K562 (cell line): Measurements from ENCODE around the gene NLK. TPM values are rescaled to one million over a fixed set of nuclear protein-coding genes. Genes with fewer than 3 reads are reported as not detected.
A peak's percentile ranks its signal among the peaks of the same experiment; 100 is the strongest.

Experiments used
- ATAC-seq: fragments of 200-7000 bp; cut with Tn5 transposase; 3 replicates; pipeline ENCODE4 v1.9.1; 2020; ENCODE audit warnings: moderate library complexity
- BruUV-seq: library from RNA; stranded (reverse); fragments of 400-500 nt; replicated peaks from 2 replicates; lab custom pipeline; 2021; lab: Mats Ljungman, UMichigan
- CTCF ChIA-PET: fragments of 300-600 bp; formaldehyde crosslinking; extraction: SDS; loops from one replicate; lab custom pipeline; 2021; ENCODE audit warnings: low intra/inter-chr PET ratio; lab: Yijun Ruan, JAX
- POLR2A ChIA-PET: fragments of 300-600, 350-650 bp; sonication (Branson Sonifier 250); formaldehyde crosslinking; extraction: SDS; loops from one replicate; lab custom pipeline; 2021; ENCODE audit warnings: antibody characterized with exemption, inconsistent platforms; lab: Yijun Ruan, JAX
- DNase-seq, 4 experiments: peaks; one replicate each; pipeline versions ENCODE4 v3.0.0 to v3.0.0-alpha.2; 2011 to 2018; ENCODE audit warnings: low spot score in 3 of 4, mixed read lengths in 3 of 4; ENCODE audit errors: extremely low read depth in 1 of 4
- FAIRE-seq: peaks from 2 replicates; lab custom pipeline; 2011; peaks lifted over from hg19 to GRCh38; lab: Jason Lieb, UNC
- H2AFZ ChIP-seq: 2 replicates; pipeline ENCODE4 v1.6.0; 2011; ENCODE audit warnings: low read depth, low read length, control low read depth, inconsistent platforms
- H3K27ac ChIP-seq: fragments of 200-600 bp; 3 replicates; pipeline ENCODE4 v1.8.0; 2011; ENCODE audit warnings: low read depth, mild to moderate bottlenecking, control low read depth, inconsistent platforms, low read length, moderate library complexity, mixed read lengths; ENCODE audit errors: extremely low read depth
- H3K27me3 ChIP-seq, 2 experiments: fragments of 300-600 bp in 1 of 2; 2 replicates in 1 of 2; 3 replicates in 1 of 2; pipeline versions ENCODE4 v1.6.0 to v1.8.0; 2011; ENCODE audit warnings: inconsistent platforms in 2 of 2, low read length in 2 of 2, mild to moderate bottlenecking in 1 of 2, mixed read lengths in 1 of 2, moderate library complexity in 1 of 2; ENCODE audit not compliant: control insufficient read depth in 2 of 2, insufficient read depth in 2 of 2
- H3K36me3 ChIP-seq: fragments of 300-600 bp; 3 replicates; pipeline ENCODE4 v1.8.0; 2011; ENCODE audit warnings: mild to moderate bottlenecking, low read length, inconsistent platforms; ENCODE audit not compliant: control insufficient read depth, insufficient read depth
- H3K4me1 ChIP-seq, 2 experiments: fragments of 200-600 bp in 1 of 2; replicated peaks in 1 of 2; 2 replicates in 1 of 2; 3 replicates in 1 of 2; pipeline versions ENCODE4 v1.5.1 to v1.8.0; 2011; ENCODE audit warnings: inconsistent platforms in 2 of 2, low read length in 2 of 2, mild to moderate bottlenecking in 1 of 2, mixed read lengths in 1 of 2, moderate library complexity in 1 of 2; ENCODE audit not compliant: control insufficient read depth in 2 of 2, insufficient read depth in 2 of 2
- H3K4me2 ChIP-seq: 2 replicates; pipeline ENCODE4 v1.6.1; 2011; ENCODE audit warnings: low read length, control low read depth, inconsistent platforms, mixed read lengths; ENCODE audit not compliant: insufficient read depth
- H3K4me3 ChIP-seq: fragments of 200-600 bp; sonication (generic), shearing (Covaris generic); 2 replicates; pipeline ENCODE4 v1.5.1; 2016; ENCODE audit warnings: control low read depth, inconsistent platforms
- H3K79me2 ChIP-seq: fragments of 200-600 bp; 3 replicates; pipeline ENCODE4 v1.8.0; 2011; ENCODE audit warnings: low read length, inconsistent platforms; ENCODE audit not compliant: control insufficient read depth, insufficient read depth
- H3K9ac ChIP-seq, 2 experiments: 2 replicates each; pipeline versions ENCODE4 v1.6.0 to v1.6.1; 2011; ENCODE audit warnings: low read depth in 2 of 2, low read length in 2 of 2, control low read depth in 1 of 2, inconsistent platforms in 1 of 2, mild to moderate bottlenecking in 1 of 2, mixed read lengths in 1 of 2; ENCODE audit not compliant: insufficient read depth in 1 of 2
- H3K9me1 ChIP-seq: one replicate; pipeline ENCODE4 v1.6.0; 2011; ENCODE audit warnings: inconsistent platforms, mild to moderate bottlenecking, low read length, moderate library complexity; ENCODE audit not compliant: control insufficient read depth, insufficient read depth
- H3K9me3 ChIP-seq: replicated peaks from 2 replicates; pipeline ENCODE4 v1.5.1; 2011; ENCODE audit warnings: low read depth, low read length, inconsistent platforms; ENCODE audit not compliant: control insufficient read depth, insufficient read depth
- H4K20me1 ChIP-seq: replicated peaks from 2 replicates; pipeline ENCODE4 v1.6.1; 2011; ENCODE audit warnings: low read length, inconsistent platforms, mixed read lengths; ENCODE audit not compliant: control insufficient read depth, insufficient read depth
- ADNP ChIP-seq: fragments of 200-800 bp; sonication (Bioruptor generic); IDR thresholded peaks from 2 replicates; pipeline ENCODE4 v1.6.1; 2016; ENCODE audit warnings: missing genetic modification characterization, missing compliant biosample characterization
- ATF7 ChIP-seq: fragments of 450-650 bp; IDR thresholded peaks from 2 replicates; pipeline ENCODE4 v1.7.1; 2014; ENCODE audit warnings: mild to moderate bottlenecking, moderate library complexity
- DIDO1 ChIP-seq: fragments of 450-650 bp; IDR thresholded peaks from 2 replicates; pipeline ENCODE4 v1.6.1; 2016; ENCODE audit warnings: low read depth, missing biosample characterization, missing genetic modification characterization
- GTF2F1 ChIP-seq: IDR thresholded peaks from 2 replicates; pipeline ENCODE4 v1.6.1; 2011; ENCODE audit warnings: low read depth, low read length, improper control_type of control experiment
- NRF1 ChIP-seq, 2 experiments: fragments of 450-650 bp; IDR thresholded peaks in 1 of 2; conservative IDR thresholded peaks in 1 of 2; 2 replicates each; pipeline ENCODE4 v1.6.1; 2014; ENCODE audit warnings: mild to moderate bottlenecking in 2 of 2
- POLR2B ChIP-seq: fragments of 450-650 bp; IDR thresholded peaks from 2 replicates; pipeline ENCODE4 v1.6.1; 2018; ENCODE audit warnings: low read depth; ENCODE audit not compliant: partially characterized antibody
- RBM22 ChIP-seq: fragments of 200-400 bp; formaldehyde crosslinking; IDR thresholded peaks from 2 replicates; pipeline ENCODE4 v1.6.1; 2018; ENCODE audit warnings: low read length, low read depth; ENCODE audit not compliant: poor library complexity, severe bottlenecking
- ZNF551 ChIP-seq: fragments of 250-450 bp; sonication (Bioruptor Pico); IDR thresholded peaks from 2 replicates; pipeline ENCODE4 v1.5.0; 2021; ENCODE audit warnings: mild to moderate bottlenecking, moderate library complexity
- WGBS: fragments of 100-300 bp; shearing (Covaris generic); methylation state at CpG from one replicate; pipeline ENCODE4 v1.1.6; 2016; ENCODE audit warnings: low coverage, mixed read lengths; ENCODE audit not compliant: insufficient coverage; ENCODE audit errors: missing lambda C conversion rate; 5-methylcytosine and 5-hydroxymethylcytosine counted together
- in situ Hi-C: fragments of 300-500 bp; cut with MboI; formaldehyde crosslinking; loops from 4 replicates; pipeline ENCODE4 v1.15.0; 2018; ENCODE audit warnings: inconsistent platforms, mixed read lengths
- intact Hi-C: fragments of 100-400 bp; cut with micrococcal nuclease; formaldehyde crosslinking; loops from 2 replicates; pipeline ENCODE4 v1.14.2; 2022
- polyA plus RNA-seq, 8 experiments: library from polyadenylated mRNA; depleted of rRNA in 4 of 8; stranded (reverse) in 5 of 8; unstranded in 3 of 8; fragments of >200 nt; fragmentation: Nextera tagmentation in 2 of 8; fragmentation: Illumina TruSeq in 1 of 8; extraction: Ambion mirVana in 2 of 8; extraction: Trizol in 1 of 8; gene quantifications; 2 replicates each; pipeline versions ENCODE4 v1.2.1 to v1.2.3, GENCODE V29; 2011 to 2014; ENCODE audit warnings: inconsistent platforms in 1 of 8, missing spikeins in 1 of 8
- total RNA-seq, 7 experiments: library from RNA; depleted of rRNA in 6 of 7; stranded (reverse); fragments of >200 nt in 6 of 7; fragmentation: Illumina TruSeq in 2 of 7; extraction: Trizol in 2 of 7; gene quantifications; 2 replicates each; pipeline versions ENCODE4 v1.2.1 to v1.2.3, GENCODE V29; 2011 to 2021; ENCODE audit warnings: low replicate concordance in 1 of 7
- TF ChIP-seq, protein P1 (sequence below): sonication (generic); formaldehyde crosslinking; IDR thresholded peaks from 2 replicates; pipeline ENCODE4 v1.8.0; 2022; ENCODE audit warnings: mild to moderate bottlenecking, missing genetic modification reagents
- TF ChIP-seq, protein P2 (sequence below), 2 experiments: fragments of 450-650 bp in 1 of 2; sonication (generic) in 1 of 2; formaldehyde crosslinking in 1 of 2; IDR thresholded peaks in 1 of 2; conservative IDR thresholded peaks in 1 of 2; 2 replicates each; pipeline versions ENCODE4 v1.6.1 to v1.8.1; 2016 to 2023; ENCODE audit warnings: mild to moderate bottlenecking in 2 of 2, moderate library complexity in 2 of 2, inconsistent platforms in 1 of 2, missing genetic modification reagents in 1 of 2

The NLK gene
- total and polyA plus RNA-seq, 9 of the 15 experiments (the other 6 are each of a cell fraction or from before 2014, with no cell fraction given): 10.9 to 59.6 (median 26.7) TPM

DNA sequence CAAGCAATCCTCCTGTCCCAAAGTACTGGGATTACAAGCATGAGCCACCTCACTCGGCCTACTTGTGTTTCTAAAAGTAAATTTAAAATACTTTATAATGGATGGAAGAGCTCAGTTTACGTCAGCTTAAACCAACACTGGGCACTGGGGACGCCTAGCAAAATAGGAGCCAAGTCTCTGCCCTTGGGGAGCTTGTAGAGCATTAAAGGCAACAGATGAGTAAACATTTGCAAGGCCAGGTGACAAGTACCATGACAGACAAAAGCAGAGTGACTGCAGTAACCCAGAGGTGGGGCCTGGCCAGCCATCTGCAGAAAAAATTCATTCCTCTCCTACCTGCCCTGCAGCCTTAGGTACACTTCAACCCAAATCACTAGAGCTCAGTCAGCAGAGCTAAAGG lies 12.1 kb upstream of the NLK start (continued):
- TF ChIP-seq NRF1 (conservative IDR thresholded peaks at IDR 0.05 in 1 of 2, IDR thresholded peaks at IDR 0.05 in 1 of 2) (no peak), GTF2F1 (no peak), DIDO1 (no peak), RBM22 (no peak), ADNP (tag) (no peak), POLR2B (no peak), ZNF551 (CRISPR knock-in tag) (no peak)

DNA sequence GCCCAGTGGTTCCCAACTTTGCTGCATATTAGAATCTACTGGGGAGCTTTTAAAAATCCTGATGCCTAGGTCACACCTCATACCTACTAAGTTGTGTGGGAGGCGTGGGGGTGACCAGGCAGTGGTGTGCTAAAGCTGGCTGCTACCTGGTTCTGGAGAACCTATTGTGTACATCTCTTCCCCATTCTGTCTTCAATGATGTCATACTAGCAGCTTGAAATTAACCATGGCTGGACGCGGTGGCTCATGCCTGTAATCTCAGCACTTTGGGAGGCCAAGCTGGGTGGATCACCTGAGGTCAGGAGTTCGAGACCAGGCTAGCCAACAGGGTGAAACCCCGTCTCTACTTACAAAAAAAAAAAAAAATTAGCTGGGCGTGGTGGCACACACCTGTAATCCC lies 11.3 kb upstream of the NLK start:
- H3K9ac ChIP-seq: no peak overlapping the region
- ChIA-PET POLR2A (interaction anchor here (0.8 to 2.9 kb wide), 4 partner anchors 10 to 100 kb away, joined by 3 to 15 read pairs (median 7); no protein-coding TSS in a partner anchor), CTCF (no interaction called here)
- no peak overlapping the region for H3K4me3 ChIP-seq
- DNase-seq (no peak), ATAC-seq (no peak), FAIRE-seq (no peak)
- H2AFZ ChIP-seq: peak overlapping the region; percentile 56
- no peaks in the 10 kb centered on the region for H3K79me2 ChIP-seq
- no peaks in the 10 kb centered on the region for H3K36me3 ChIP-seq
- no TSS peak for BruUV-seq
- H3K9me1 ChIP-seq: no peaks in the 10 kb centered on the region
- 43% methylated on average over 5 of the region's 6 CpGs for WGBS
- H3K4me1 ChIP-seq: peaks cover 7 to 41% of the 10 kb centered on the region in 2 experiments
- H3K27me3 ChIP-seq: no peaks in the 10 kb centered on the region
- TF ChIP-seq, protein P1, sequence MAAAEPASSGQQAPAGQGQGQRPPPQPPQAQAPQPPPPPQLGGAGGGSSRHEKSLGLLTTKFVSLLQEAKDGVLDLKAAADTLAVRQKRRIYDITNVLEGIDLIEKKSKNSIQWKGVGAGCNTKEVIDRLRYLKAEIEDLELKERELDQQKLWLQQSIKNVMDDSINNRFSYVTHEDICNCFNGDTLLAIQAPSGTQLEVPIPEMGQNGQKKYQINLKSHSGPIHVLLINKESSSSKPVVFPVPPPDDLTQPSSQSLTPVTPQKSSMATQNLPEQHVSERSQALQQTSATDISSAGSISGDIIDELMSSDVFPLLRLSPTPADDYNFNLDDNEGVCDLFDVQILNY (CRISPR knock-in tag): no peak
- peak; percentile 69; the same call in 1 of the 2 replicates for TF ChIP-seq ATF7
- TF ChIP-seq, protein P2, sequence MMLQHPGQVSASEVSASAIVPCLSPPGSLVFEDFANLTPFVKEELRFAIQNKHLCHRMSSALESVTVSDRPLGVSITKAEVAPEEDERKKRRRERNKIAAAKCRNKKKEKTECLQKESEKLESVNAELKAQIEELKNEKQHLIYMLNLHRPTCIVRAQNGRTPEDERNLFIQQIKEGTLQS (IDR thresholded peaks at IDR 0.05): peak; percentile 39; the same call in 1 of the 2 replicates
- TF ChIP-seq, protein P2 (CRISPR knock-in tag; conservative IDR thresholded peaks at IDR 0.05): no peak
- H3K4me2 ChIP-seq: no peak overlapping the region
- no peaks in the 10 kb centered on the region for H4K20me1 ChIP-seq
- intact Hi-C loops: no loop called here
- H3K27ac ChIP-seq: no peak overlapping the region
- H3K9me3 ChIP-seq: no peaks in the 10 kb centered on the region; the same call in 1 of the 2 replicates
- in situ Hi-C loops: no loop called here
